DMS153 (cell line): ENCODE results near the gene RBFOX2.
"Not testable (repeated sequence)": the region's sequence is repeated elsewhere in the genome, so short reads cannot be mapped to it uniquely, and the experiment has no call there.

Source experiments
- DNase-seq: peaks from one replicate; lab custom pipeline; 2025; lab: John Stamatoyannopoulos, UW

RBFOX2 gene

DNA sequence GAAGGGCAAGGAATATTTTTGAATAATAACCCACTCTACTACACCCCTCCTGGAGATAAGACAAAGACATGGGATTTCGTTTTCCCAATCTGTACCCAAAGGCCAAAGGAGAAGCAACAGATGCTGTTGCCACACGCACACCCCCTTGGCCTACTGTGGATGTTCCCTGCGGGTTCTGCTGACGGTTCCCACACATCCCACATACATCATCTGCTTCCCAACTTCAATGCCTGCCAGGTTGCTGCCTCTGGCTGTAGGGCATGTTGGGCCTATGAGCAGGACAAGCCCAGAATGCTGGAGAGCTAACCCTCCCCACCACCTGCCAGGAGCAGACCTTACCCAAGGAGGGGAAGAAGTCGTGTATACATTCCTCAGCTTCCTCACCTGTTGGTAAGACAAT, 13.6 kb upstream of the RBFOX2 start:
- DNase-seq, result no peak

DNA sequence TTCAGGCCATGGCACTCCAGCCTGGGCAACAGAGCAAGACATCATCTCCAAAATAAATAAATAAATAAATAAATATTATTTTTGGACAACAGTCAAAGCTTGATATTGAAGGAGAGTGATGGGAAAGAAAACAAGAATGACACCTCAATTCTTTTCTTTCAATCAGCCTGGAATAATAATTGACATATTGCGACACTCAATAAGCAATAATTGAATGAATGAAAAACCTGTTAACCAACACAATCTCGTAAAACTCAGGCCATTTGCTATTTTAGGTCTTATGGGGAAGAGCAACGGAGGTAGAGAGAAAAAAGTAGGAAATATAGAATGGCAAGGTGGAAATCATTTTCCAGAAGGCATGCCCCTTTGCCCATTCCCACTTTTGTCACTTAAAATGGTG, 10.5 kb upstream of the RBFOX2 start:
- DNase-seq, result no peak

DNA sequence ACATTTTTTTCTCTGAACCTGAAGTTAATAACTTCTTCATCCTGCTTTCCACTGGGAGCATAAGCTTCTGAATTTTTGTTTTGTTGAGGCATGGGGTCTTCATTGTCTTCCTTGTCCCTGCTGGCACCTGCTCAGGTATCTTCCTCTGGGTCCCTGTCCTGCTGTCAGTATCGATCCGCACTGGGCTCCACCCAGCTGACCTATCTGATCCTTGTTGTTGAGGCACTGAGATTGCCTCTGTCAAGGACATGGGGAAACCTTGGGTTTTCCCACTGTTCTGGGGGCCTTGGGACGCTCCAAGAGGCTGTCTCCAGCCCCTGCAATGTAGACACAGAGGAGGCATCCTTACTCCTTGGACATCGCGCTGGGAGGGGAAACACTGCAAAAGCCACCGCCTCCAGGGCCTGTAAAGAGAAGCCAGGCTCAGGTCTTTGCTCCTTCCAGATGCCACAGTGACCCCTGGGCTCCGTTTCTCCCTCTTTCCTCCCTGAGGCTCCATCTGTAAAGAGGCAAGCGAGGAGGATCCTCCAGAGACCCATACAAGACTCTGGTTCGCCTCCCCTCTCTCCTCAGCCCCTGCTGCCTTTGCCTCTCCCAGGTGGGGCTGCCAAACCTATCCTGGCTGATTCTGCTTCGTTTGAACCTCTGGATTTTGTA, 8.6 kb upstream of the RBFOX2 start:
- DNase-seq, result no peak

DNA sequence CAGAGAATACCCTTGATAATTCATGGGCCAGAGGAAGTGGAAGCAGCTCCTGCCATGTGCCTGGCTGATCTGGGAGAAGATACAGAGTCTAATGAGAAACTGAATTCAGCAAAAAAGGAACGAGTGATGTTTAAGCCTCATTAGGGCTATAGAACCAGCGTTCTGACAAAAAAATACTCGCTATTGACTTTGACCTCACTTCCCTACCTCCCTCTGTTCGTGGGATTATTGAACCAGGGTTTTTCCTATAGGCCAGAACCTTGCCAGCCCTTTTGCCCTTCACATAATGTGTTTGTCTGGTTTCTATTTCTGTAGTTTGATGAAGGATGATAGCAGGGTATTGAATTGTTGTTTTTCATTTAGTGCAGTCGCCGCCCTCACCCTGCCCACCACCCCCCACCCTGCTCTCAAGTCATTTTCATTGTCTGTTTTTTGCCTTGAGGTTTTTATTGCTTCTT, 7.6 kb upstream of the RBFOX2 start:
- DNase-seq, result peak; percentile 50

DNA sequence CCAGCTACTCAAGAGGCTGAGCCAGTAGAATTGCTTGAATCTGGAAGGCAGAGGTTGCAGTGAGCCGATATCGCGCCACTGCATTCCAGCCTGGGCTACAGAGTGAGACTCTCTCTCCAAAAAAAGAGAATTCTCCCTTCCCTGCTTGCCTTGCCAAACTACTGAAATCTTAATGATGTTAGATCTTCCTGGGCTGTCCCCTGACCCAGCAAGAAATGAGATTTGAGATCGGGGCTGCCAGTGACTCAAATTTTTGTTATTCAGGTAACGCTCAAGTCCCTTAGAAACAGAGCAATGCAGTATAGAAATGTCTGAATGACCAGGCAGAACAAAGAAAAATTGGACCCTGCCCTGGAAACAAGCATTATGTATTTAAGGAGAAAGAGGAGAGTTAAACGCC, 4.0 kb upstream of the RBFOX2 start:
- DNase-seq, result no peak

DNA sequence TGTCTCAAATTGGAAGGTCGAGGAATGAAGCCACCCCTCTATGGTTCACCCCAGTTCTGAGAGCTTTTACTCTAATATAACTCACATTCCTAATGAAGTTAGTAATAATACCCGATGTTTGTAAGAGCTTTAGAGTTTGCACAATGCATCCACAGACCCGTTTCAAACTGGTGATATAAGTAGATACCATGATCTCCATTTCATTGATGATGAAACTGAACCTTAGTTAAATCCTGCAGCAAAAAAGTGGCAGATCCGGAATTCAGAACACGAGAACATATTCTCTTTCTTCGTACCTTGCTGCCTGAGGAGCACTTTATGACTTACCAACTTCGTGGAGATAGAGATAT, 757 bp upstream of the RBFOX2 start:
- DNase-seq, result no peak

DNA sequence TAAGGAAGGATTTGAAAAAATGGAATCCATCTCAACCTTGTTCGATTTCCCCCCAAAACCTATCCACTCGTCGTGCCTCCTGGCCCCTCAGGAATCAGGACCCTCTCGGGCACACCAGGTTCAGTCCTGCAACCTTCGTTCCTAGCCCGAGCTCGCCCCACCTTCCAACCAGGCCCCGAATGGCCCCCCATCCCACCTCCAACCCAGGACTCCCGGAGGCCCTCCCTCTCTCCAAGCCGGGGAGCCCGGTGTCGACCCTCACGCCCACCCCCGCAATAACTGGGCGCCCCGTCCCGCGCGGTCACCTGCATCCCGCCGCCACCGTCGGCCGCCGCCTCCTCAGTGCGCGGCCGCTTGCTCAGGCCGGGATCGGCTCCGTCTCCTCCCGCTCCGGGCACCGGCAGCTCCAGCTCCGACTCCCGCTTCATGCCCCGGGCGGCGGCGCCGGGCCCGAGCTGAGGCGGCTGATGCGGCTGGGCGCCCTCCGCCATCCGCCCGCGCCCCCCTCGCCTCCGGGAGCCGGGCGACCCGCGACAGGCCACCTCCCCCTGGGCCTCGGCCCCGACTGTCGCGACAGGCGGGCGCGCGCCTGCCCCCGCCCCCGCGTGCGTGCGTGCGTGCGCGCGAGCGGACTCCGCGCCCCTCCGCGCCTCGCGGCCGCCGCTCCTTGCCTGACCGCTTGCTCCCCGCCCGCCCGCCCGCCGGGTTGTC, 534 bp downstream of the RBFOX2 start:
- DNase-seq, result no peak

DNA sequence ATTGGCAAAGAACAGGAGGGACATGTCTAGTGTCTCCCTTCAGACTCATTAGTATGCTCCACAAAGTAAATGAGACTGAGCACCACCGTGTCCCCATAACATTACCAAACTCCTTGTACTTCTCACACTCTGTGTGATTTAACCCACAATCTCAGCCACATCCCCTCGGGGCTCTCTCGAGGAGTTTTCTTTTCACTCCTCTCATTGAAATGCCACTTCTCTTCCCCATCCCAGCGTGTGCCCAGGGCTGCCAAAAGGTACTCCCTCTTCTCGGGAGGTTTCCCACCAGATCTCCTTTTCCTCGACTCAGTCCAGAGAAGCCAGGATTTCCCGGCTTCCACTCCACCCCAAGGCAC, 1.1 kb downstream of the RBFOX2 start:
- no peak for DNase-seq

DNA sequence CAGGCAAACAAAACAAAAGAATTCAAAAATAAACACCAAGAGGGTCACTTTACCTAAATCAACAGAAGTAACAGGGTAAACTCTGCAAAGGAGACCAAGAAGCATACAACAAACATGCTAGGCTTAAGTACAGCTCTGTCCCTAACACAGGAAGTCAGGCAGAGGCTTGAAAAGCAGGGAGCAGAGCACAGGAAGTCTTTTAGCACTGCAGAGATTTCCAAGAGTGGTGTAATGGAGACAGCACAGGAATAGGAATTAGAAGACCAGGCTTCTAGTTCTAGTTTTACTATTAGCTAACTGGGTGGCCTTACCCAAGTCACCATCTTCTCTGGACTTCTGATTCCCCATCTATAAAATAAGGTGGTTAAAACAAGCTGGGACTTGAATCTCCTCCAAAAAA, 1.9 kb downstream of the RBFOX2 start:
- DNase-seq, result peak; percentile 6

DNA sequence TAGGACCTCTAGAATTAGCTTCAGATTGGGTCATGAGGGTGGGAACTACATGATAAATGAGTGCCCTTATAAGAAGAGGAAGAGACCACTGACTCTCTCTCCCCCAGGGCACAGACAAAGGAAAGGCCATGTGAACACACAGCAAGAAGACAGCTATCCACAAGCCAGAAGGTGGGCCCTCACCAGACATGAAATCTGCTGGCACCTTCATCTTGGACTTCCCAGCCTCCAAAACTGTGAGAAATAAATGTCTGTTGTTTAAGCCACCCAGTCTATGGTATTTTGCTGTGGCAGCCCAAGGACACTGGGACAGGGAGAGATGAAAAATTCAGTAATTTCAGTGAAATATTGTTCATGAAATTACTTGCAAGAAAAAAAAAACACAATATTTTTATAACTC, 5.9 kb downstream of the RBFOX2 start:
- no peak for DNase-seq

DNA sequence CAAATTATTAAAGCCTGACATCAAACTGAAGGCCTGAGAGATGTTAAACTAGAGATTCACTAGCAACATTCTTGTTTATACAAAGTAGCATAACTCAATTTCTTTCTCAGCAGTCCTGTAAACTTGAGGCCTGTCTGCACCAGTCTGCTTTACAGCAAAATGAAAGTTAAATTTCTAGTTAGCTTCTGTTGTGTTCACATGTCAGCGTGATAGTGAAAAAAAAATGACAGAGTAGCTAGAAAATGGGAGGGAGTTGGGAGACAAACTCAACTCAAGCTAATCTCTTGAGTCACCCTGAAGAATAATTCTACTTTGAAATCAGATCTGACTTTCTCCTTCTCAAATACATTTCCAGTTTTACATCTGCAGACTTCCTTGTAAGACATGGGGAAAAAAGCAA, 6.5 kb downstream of the RBFOX2 start:
- no peak for DNase-seq

DNA sequence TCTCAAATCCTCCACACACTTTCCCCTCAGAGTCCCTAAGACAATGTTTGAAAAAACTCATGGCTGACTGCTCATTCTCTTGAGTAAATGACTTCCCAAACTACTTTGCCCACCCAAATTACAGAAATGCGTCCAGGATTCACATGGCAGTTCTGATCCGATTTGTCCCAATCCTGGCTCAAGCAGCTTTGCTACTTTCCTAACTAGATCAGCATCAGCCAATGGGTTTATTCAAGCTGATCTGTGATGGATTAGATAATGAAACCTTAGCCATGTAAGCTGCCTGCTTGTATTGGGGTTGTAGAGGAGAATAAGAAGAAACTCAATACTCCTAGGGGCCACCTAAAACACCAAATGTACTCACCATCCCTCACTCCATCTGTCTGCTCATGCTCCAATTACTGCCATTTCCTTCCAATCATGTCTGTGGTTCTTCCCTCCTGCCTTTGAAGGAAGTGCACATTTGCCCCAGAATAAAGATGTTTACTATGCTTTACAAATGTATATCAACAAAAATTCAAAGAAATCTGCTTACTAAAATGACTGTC, 6.9 kb downstream of the RBFOX2 start:
- DNase-seq, result no peak

DNA sequence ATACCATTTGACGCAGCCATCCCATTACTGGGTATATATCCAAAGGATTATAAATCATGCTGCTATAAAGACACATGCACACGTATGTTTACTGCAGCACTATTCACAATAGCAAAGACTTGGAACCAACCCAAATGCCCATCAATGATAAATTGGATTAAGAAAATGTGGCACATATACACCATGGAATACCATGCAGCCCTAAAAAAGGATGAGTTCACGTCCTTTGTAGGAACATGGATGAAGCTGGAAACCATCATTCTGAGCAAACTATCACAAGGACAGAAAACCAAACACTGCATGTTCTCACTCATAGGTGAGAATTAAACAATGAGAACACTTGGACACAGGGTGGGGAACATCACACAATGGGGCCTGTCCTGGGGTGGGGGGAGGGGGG, 7.8 kb downstream of the RBFOX2 start:
- DNase-seq, result not testable (repeated sequence)

DNA sequence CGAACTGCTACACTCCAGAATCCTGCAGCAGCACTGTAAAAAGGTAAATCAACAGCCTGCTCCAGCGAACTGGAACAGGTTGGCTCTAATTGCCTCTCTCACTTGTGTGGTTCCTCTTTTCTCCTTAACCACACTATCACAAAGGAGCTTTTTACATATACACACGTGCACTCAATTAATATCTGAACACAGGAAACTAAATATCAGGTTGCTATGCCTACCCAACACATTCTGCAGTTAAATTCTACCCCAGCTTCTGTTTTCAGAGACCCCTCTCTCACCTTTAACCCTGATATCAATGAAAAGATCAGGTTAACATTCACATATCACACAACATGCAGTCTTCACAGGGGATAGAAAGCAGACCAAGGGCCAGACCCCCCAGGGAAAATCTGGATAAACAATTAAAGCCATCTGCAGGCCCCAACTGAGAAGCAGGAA, 11.0 kb downstream of the RBFOX2 start:
- peak; percentile 71 for DNase-seq

DNA sequence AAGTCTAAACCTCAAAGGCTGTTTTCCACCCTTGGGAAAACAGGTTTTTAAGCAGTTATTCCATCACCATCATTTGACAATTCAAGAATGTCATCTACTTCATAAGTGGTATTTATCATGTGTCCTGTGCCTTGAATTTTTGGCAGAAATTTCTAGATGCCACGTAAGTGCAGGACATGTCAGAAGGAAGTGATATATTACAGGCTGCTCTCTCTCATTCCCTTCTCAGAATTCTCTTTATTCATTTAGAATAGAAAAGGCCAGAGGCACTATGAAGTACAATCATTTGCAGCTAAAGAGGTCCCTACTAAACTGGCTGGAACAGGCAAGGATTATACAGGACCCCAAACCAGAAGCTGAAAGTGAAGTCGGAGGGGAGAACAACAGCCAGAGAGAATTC, 11.9 kb downstream of the RBFOX2 start:
- no peak for DNase-seq

DNA sequence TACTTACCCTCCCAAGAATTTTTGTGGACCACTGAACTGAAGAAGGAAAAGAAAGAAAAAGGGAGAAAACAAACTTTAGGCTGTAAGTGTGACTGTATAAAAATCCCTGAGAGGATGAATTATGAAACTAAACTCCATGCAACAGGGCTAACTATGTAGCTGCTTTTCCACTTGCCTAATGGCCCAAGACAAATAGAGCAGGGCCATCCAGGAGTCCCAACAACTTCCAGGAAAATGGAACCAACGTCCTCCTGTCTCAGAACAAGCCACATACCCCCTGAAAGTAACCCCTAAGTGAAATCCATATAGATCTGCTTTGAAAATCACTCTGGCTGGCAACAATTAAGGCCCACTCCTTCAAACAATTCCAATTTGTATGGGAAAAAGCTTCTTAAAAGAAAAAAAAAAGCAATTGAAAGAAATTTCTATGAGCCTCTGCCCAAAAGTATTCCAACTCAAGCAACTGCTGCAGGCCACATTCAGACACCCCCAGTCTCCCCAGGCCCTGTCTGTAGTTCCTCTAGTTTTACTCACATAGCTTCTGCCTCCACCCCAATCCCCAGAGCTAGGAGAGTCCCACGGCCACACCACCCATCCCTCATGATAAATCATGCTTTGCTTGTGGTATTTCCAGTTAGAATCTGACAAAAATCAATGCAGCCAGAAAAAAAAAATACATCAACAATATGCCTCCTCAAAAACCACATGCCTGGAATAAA, 12.7 kb downstream of the RBFOX2 start:
- DNase-seq, result no peak

DNA sequence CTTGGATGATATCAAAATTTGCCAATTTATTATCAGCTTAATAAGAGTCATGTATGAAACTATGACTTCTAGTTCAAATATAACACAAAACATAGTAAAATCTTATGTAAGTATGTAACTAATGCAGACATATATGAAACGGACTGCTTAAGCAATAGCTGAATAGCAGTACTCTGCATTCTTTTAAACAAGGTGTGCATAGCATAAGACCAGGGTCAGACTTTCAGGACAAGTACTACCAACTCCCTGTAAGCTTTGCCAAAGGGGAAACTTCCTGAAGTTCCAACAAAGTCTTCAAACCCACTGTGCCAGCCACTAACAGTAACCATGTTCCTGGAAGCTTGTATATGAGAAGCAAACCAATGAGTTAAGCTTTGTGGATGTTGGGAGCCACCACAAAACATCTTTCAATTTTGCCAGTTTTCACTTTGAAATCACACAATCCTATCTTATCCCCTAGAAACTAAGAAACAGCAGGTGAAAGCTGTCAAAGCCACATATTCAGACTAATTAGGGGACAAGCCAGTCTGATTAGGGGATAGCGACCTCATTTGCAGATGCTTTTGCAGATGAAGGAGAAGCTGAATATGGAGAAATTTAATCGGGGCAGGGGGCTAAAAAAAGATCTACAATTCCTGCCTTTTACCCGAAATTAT, 13.3 kb downstream of the RBFOX2 start:
- no peak for DNase-seq

DNA sequence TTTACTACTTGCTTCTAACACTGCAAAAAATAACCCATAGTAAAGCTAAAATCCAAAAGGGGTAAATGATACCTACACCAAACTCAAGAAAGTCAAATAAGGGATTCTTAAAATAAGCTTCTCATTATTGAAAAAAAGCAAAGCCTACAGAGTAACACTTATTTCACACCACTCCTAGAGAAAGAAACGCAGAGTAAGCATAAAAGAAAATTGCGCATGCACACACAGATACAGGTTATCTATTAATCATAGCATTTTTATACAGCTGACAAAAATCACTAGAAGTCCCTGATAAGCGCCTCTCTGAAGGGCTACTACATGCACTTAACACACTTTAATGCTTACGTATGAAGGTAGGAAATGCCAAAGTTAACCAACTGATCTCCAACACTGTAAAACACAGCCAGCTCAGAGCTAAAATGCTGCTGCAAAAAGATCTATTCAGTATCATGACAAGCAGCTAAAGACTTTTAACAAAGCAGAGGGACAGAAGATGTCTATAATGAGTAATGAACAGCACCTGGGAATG, 14.0 kb downstream of the RBFOX2 start:
- no peak for DNase-seq

DNA sequence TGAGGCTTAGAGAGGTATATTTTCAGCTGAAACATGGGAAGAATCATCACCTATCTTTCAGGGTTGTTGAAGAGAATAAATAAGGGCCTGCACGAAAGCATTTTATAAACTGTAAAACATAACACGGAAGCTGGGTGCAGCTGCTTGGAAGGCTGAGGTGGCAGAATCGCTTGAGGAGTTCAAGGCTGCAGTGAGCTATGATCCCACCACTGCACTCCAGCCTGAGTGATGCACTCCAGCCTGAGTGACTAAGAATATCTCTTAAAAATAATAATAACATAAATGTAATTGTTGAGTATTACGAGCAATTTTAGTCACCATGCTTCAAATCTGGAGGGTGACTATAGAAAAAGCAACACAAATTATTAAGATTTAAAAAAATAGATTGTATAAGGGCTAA, 16.3 kb downstream of the RBFOX2 start:
- DNase-seq, result no peak

DNA sequence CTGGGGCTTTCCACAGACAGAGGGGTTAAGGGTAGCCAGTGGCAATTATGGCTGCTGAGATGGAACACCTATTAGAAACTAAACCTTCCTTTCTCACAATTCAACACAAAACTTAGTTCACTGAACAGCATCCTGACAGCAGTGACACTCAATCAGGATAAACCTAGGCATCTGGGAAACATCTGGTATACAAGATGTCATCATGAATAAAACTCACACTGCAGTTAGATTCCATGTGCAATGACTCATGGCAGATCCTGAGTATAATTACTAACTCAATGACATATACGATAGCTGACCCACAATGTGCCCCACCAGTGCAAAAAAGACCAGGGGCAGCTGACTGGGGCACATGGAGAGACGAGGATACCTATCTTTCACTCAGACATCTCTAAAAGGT, 17.7 kb downstream of the RBFOX2 start:
- DNase-seq, result no peak

DNA sequence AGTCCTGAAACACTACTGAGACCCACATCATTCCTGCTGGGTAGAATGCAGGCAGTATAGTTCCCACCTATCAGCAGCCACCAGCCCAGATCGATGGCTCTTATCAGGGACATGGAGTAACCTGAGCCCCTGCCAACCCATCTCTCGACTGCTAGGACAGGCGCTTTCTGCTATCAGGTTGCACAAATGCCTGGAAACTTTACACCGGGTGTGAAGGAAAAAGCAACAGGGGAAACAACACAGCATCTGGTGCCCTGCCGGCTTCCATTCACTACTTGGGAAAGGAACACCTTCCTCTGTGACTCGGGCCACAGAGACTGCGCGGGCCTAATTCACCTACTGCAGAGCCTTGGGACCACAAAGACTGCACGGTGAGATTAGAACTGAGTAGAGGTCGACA, 18.5 kb downstream of the RBFOX2 start:
- DNase-seq, result peak; percentile 43

DNA sequence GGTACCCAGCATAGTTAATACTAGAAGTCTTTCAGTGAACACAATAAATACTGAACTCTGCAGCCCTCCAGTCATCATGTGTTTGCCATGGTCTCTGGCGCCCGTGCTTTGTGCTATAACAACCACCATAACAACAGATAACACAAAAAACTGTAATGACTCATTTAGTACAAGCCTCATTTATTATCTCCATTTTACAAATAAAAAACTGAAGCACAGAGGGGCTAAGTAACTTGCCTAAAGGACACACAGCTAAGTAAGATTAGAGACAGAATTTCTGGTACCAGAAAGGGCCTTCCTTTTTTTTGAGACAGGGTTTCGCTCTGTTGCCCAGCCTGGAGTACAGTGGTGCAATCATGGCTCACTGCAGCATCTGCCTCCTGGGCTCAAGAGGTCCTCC, 19.5 kb downstream of the RBFOX2 start:
- DNase-seq, result no peak
